Muscle layer of duodenum (tissue), 2 donors: Measurements from ENCODE around the gene SRC.

Experiments
- H3K27ac ChIP-seq: one replicate; pipeline ENCODE4 v1.7.0; 2013; ENCODE audit warnings: mild to moderate bottlenecking, low read length
- H3K27me3 ChIP-seq: one replicate; pipeline ENCODE4 v1.7.0; 2013; ENCODE audit warnings: low read depth, mild to moderate bottlenecking, control low read depth, low read length
- H3K36me3 ChIP-seq, 2 donors: one replicate each; pipeline ENCODE4 v1.7.0; 2013; ENCODE audit warnings: low read length in 2 of 2, control low read depth in 1 of 2, mild to moderate bottlenecking in 1 of 2; ENCODE audit not compliant: insufficient read depth in 2 of 2, control insufficient read depth in 1 of 2
- H3K4me1 ChIP-seq, 2 donors: one replicate each; pipeline ENCODE4 v1.7.0; 2013; ENCODE audit warnings: low read length in 2 of 2, mild to moderate bottlenecking in 2 of 2, control low read depth in 1 of 2, moderate library complexity in 1 of 2; ENCODE audit not compliant: insufficient read depth in 2 of 2, control insufficient read depth in 1 of 2
- H3K4me3 ChIP-seq, 2 donors: one replicate each; pipeline ENCODE4 v1.7.0; 2013; ENCODE audit warnings: low read length in 2 of 2, low read depth in 1 of 2, mild to moderate bottlenecking in 1 of 2
- H3K9me3 ChIP-seq, 2 donors: one replicate each; pipeline ENCODE4 v1.7.0; 2013; ENCODE audit warnings: low read length in 2 of 2, control low read depth in 1 of 2, mild to moderate bottlenecking in 1 of 2; ENCODE audit not compliant: control insufficient read depth in 1 of 2
- donor health status: healthy.

Gene SRC

GRCh38 chr20:37447688-37448087 lies 101.7 kb downstream of the SRC start:
- H3K36me3 ChIP-seq: no peaks in the 10 kb centered on the region
- H3K27ac ChIP-seq: no peak overlapping the region
- H3K27me3 ChIP-seq: no peaks in the 10 kb centered on the region
- H3K4me1 ChIP-seq: no peaks in the 10 kb centered on the region
- no peaks in the 10 kb centered on the region for H3K9me3 ChIP-seq
- no peak overlapping the region for H3K4me3 ChIP-seq

GRCh38 chr20:37449276-37449675 lies 103.3 kb downstream of the SRC start:
- Histone ChIP-seq H3K36me3 (no peaks in the 10 kb centered on the region), H3K27me3 (no peaks in the 10 kb centered on the region), H3K27ac (no peak overlapping the region), H3K4me1 (no peaks in the 10 kb centered on the region), H3K9me3 (peaks cover 0 to 6% of the 10 kb centered on the region in 2 donors), H3K4me3 (no peak overlapping the region)

GRCh38 chr20:37450344-37450743 lies 104.4 kb downstream of the SRC start:
- H3K4me1 ChIP-seq: no peaks in the 10 kb centered on the region
- no peaks in the 10 kb centered on the region for H3K27me3 ChIP-seq
- H3K27ac ChIP-seq: no peak overlapping the region
- H3K36me3 ChIP-seq: no peaks in the 10 kb centered on the region
- no peak overlapping the region for H3K4me3 ChIP-seq
- H3K9me3 ChIP-seq: peaks cover 0 to 16% of the 10 kb centered on the region in 2 donors

GRCh38 chr20:37451616-37452015 lies 105.7 kb downstream of the SRC start:
- H3K4me3 ChIP-seq: no peak overlapping the region
- no peaks in the 10 kb centered on the region for H3K36me3 ChIP-seq
- H3K9me3 ChIP-seq: peaks cover 0 to 16% of the 10 kb centered on the region in 2 donors
- H3K27me3 ChIP-seq: no peaks in the 10 kb centered on the region
- no peaks in the 10 kb centered on the region for H3K4me1 ChIP-seq
- no peak overlapping the region for H3K27ac ChIP-seq

- Histone ChIP-seq H3K4me3 (no peak overlapping the region), H3K27ac (no peak overlapping the region), H3K4me1 (no peaks in the 10 kb centered on the region), H3K9me3 (peaks cover 0 to 19% of the 10 kb centered on the region in 2 donors), H3K36me3 (no peaks in the 10 kb centered on the region), H3K27me3 (no peaks in the 10 kb centered on the region)
Measured at GRCh38 chr20:37452236-37452635, 106.3 kb downstream of the SRC start.

GRCh38 chr20:37453288-37453687 lies 107.3 kb downstream of the SRC start:
- Histone ChIP-seq H3K27me3 (no peaks in the 10 kb centered on the region), H3K36me3 (no peaks in the 10 kb centered on the region), H3K9me3 (peaks cover 0 to 19% of the 10 kb centered on the region in 2 donors), H3K27ac (no peak overlapping the region), H3K4me3 (no peak overlapping the region), H3K4me1 (no peaks in the 10 kb centered on the region)

- Histone ChIP-seq H3K9me3 (peaks cover 0 to 23% of the 10 kb centered on the region in 2 donors), H3K27me3 (no peaks in the 10 kb centered on the region), H3K4me1 (no peaks in the 10 kb centered on the region), H3K36me3 (no peaks in the 10 kb centered on the region), H3K4me3 (no peak overlapping the region), H3K27ac (no peak overlapping the region)
Measured at GRCh38 chr20:37453836-37454235, 107.9 kb downstream of the SRC start.

- Histone ChIP-seq H3K27me3 (no peaks in the 10 kb centered on the region), H3K27ac (no peak overlapping the region), H3K4me3 (no peak overlapping the region), H3K36me3 (no peaks in the 10 kb centered on the region), H3K9me3 (peaks cover 0 to 26% of the 10 kb centered on the region in 2 donors), H3K4me1 (no peaks in the 10 kb centered on the region)
Measured at GRCh38 chr20:37454636-37455385, 108.9 kb downstream of the SRC start.
